ENCODE data around the gene TNS3. TPM values are rescaled to one million over a fixed set of nuclear protein-coding genes. Genes with fewer than 3 reads are reported as not detected.

The TNS3 gene
- total and polyA plus RNA-seq, 10 of the 15 experiments (the other 5 are each of a cell fraction or from before 2014, with no cell fraction given) = 0.27 to 2.7 (median 0.79) TPM

- RAD21 ChIA-PET (ENCODE audit: unreplicated experiment) = no interaction called here
- Histone ChIP-seq H3K79me2 (ENCODE audit: control insufficient read depth, insufficient read depth, low read length) (no peaks in the 10 kb centered on the region), H3K27me3 (replicated peaks in 1 of 2; ENCODE audit: control insufficient read depth in 2 of 2, insufficient read depth in 2 of 2, low read length in 1 of 2) (peaks cover 0 to 2% of the 10 kb centered on the region in 2 experiments; a peak in 1 of 4 replicates), H4K20me1 (ENCODE audit: control insufficient read depth, insufficient read depth) (no peaks in the 10 kb centered on the region), H3K4me3 (no peak overlapping the region), H3K4me1 (ENCODE audit: control insufficient read depth, insufficient read depth, low read length) (peaks cover 7% of the 10 kb centered on the region), H3K27ac (ENCODE audit: control insufficient read depth, insufficient read depth) (no peak overlapping the region), H3K9ac (ENCODE audit: control insufficient read depth, insufficient read depth, low read length) (no peak overlapping the region), H3K36me3 (ENCODE audit: control insufficient read depth in 2 of 2, insufficient read depth in 2 of 2, low read length in 1 of 2) (no peaks in the 10 kb centered on the region), H3K4me2 (ENCODE audit: control insufficient read depth, insufficient read depth) (no peak overlapping the region), H2AFZ (ENCODE audit: control insufficient read depth, low read depth, low read length) (no peak overlapping the region), H3K9me3 (replicated peaks; ENCODE audit: control insufficient read depth, insufficient read depth, low read length) (no peaks in the 10 kb centered on the region)
- FAIRE-seq (no peak), DNase-seq (ENCODE audit: low read depth, low spot score) (no peak), ATAC-seq (no peak)
- 34% methylated on average over 7 of the region's 7 CpGs for WGBS (ENCODE audit: insufficient coverage, insufficient replicate concordance, low lambda C conversion rate, missing lambda C conversion rate)
- intact Hi-C loops (cut with micrococcal nuclease; ENCODE audit: unreplicated experiment) (no loop called here), in situ Hi-C loops (cut with MboI) (no loop called here)
- SMC1A ChIA-PET (ENCODE audit: uncharacterized antibody, unreplicated experiment) = no interaction called here
- BruUV-seq (replicated peaks) = no TSS peak
- TF ChIP-seq NR2C2 (IDR thresholded peaks at IDR 0.05; ENCODE audit: borderline replicate concordance, control insufficient read depth, insufficient read length, low read depth) (no peak), USF1 (IDR thresholded peaks at IDR 0.05; ENCODE audit: borderline replicate concordance, extremely low read length, insufficient read depth, low read depth, low read length) (no peak), NR2F1 (conservative IDR thresholded peaks at IDR 0.05) (no peak), PAX5 (IDR thresholded peaks at IDR 0.05; ENCODE audit: borderline replicate concordance, low read depth, low read length) (no peak), SREBF1 (IDR thresholded peaks at IDR 0.05; ENCODE audit: low read length) (no peak), NBN (IDR thresholded peaks at IDR 0.05) (no peak), BACH1 (IDR thresholded peaks at IDR 0.05; ENCODE audit: borderline replicate concordance) (no peak), IRF3 (IDR thresholded peaks at IDR 0.05) (no peak), NR2C1 (IDR thresholded peaks at IDR 0.05) (no peak), ATF7 (IDR thresholded peaks at IDR 0.05; ENCODE audit: low read depth) (no peak), ZSCAN29 (IDR thresholded peaks at IDR 0.05) (no peak), CBX3 (IDR thresholded peaks at IDR 0.05; ENCODE audit: borderline replicate concordance, low read depth) (no peak)
- POLR2A ChIA-PET = no interaction called here
- CTCF ChIA-PET = interaction anchor here (0.5 to 0.6 kb wide), 2 partner anchors 220 to 1559 kb away, joined by 3 to 4 read pairs; no protein-coding TSS in a partner anchor
Measured at GRCh38 chr7:47568056-47568455, 13.9 kb downstream of the TNS3 start.

Measured in GM12878 (cell line).